Measurements from ENCODE around the gene CTDSP1.

The CTDSP1 gene

GRCh38 chr2:218427741-218428140, 28.1 kb downstream of the CTDSP1 start:
- DNase-seq, result no peak

GRCh38 chr2:218428846-218429558, 29.3 kb downstream of the CTDSP1 start:
- DNase-seq, result no peak

GRCh38 chr2:218429911-218430692, 30.4 kb downstream of the CTDSP1 start:
- no peak for DNase-seq

- no peak for DNase-seq
These were observed 31.1 kb downstream of the CTDSP1 start for GRCh38 chr2:218430721-218431120.

GRCh38 chr2:218431878-218432277, 32.2 kb downstream of the CTDSP1 start:
- DNase-seq, result no peak

GRCh38 chr2:218432676-218433365, 33.2 kb downstream of the CTDSP1 start:
- no peak for DNase-seq

- DNase-seq, result no peak
These were observed 34.8 kb downstream of the CTDSP1 start for GRCh38 chr2:218434456-218434855.

GRCh38 chr2:218435003-218435982, 35.6 kb downstream of the CTDSP1 start:
- no peak for DNase-seq

- DNase-seq, result no peak
These were observed 37.3 kb downstream of the CTDSP1 start for GRCh38 chr2:218436992-218437391.

- DNase-seq, result no peak
These were observed 38.3 kb downstream of the CTDSP1 start for GRCh38 chr2:218437969-218438368.

GRCh38 chr2:218438596-218438995, 38.9 kb downstream of the CTDSP1 start:
- no peak for DNase-seq

GRCh38 chr2:218444692-218445357, 45.2 kb downstream of the CTDSP1 start:
- no peak for DNase-seq

- DNase-seq, result no peak
These were observed 45.9 kb downstream of the CTDSP1 start for GRCh38 chr2:218445602-218446001.

GRCh38 chr2:218446547-218446946, 46.9 kb downstream of the CTDSP1 start:
- DNase-seq, result no peak

- no peak for DNase-seq
These were observed 47.4 kb downstream of the CTDSP1 start for GRCh38 chr2:218447072-218447471.

- no peak for DNase-seq
These were observed 49.3 kb downstream of the CTDSP1 start for GRCh38 chr2:218448934-218449333.

GRCh38 chr2:218452079-218452478, 52.4 kb downstream of the CTDSP1 start:
- DNase-seq, result no peak
